Mucosa of gallbladder (tissue), 1 donor: ENCODE measurements around the gene JAK3. TPM values are rescaled to one million over a fixed set of nuclear protein-coding genes. Genes with fewer than 3 reads are reported as not detected.
"Not testable (repeated sequence)": the region's sequence is repeated elsewhere in the genome, so short reads cannot be mapped to it uniquely, and the experiment has no call there.

Experiments
- DNase-seq: peaks from one replicate; pipeline ENCODE4 v3.0.0-alpha.2; 2020; ENCODE audit warnings: low spot score
- total RNA-seq: library from RNA; stranded (reverse); gene quantifications from one replicate; pipeline ENCODE4 v1.2.1, GENCODE V29; 2021
- donor health status: DM: no; HTN: no; CAD: no.

The JAK3 gene
- total RNA-seq, 1 donor from 2014 or later: 13.4 TPM

DNA sequence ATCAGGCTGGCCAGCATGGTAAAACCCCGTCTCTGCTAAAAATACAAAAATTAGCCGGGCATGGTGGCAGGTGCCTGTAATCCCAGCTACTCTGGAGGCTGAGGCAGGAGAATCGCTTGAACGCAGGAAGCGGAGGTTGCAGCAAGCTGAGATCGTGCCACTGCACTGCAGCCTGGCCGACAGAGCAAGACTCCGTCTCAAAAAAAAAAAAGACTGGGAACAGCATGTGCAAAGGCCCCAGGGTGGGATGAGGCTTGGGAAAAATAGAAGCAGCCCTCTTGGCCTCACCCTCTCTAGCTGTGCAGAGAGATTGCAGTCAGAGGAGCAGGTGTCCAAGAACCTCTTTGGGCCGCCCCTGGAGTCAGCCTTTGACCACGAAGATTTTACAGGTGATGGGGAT lies 69.9 kb downstream of the JAK3 start:
- DNase-seq: not testable (repeated sequence)

DNA sequence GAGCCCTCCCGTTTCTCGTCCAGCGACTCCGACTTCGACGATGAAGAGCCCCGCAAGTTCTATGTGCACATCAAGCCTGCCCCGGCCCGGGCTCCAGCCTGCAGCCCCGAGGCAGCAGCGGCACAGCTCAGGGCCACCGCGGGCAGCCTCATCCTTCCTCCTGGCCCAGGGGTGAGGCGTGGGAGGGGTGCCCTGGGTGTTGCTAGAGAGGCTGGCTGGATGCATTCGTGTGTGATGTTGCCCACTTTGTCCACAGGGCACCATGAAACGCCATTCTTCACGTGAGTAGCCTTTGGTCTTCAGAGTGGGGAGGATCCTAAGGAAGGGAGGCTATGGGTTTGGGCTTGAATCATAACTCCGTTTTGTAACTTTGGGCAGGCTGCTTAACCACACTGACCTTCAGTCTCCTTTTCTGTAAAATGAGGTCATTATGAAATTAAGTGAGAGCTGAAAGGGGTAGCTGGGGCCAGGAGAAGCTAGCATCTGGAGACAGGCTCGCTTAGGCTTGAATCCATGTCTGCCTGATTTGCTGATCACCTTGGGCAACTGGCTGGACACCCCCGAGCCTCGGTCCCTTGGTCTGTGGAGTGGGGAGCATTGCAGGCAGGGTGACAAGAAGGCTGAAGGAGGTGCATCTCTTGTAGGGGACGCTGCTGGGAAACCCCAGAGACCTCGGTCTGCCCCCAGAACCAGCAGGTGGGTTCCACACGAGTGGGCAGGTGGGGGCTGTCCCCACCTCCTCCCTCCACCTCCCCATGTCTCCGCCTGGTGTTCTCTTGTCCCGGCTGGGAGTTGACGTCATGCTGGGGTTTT lies 71.6 kb downstream of the JAK3 start:
- DNase-seq: no peak

DNA sequence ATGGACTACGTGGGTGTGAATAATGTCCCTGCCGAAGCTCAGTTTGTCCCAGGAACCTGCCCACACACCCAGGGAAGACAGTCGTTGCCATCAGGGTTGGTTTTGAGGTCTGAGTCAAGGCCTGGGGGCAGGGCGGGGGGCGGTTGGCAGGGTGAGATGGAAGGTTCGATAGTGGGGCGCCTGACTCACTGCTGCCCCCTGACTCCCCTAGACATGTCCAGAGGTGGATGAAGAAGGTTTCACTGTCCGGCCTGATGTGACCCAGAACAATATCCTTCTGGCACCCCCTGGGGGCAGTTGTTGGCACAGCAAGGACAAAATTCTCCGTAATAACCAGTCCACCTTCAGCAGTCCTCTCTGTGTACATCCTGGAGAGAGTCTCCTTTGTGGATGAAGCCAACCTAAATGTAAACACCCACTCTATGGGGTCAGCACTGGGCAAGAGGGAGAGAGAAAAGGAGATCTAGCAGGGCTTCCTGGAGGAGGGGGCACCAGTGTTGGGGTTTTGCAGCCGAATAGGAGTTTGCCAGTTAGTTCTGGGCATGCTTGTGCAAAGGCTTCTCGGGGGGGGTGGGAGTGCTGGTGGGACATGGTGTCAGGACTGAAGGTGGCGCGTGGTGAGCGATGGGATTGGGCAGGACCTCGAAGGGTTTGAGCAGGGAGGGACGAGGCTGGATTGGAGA lies 72.4 kb downstream of the JAK3 start:
- DNase-seq: no peak

Other genes with a start within 250 kb of the JAK3 start
- gene UNC13A, start 159.6 kb downstream of the JAK3 start, total RNA-seq: 0.78 TPM
- 92.3 TPM for gene MAP1S, start 128.5 kb downstream of the JAK3 start, total RNA-seq
- 19.8 TPM for gene FCHO1, start 96.5 kb downstream of the JAK3 start, total RNA-seq
- 243 TPM for gene B3GNT3, start 52.8 kb downstream of the JAK3 start, total RNA-seq
- gene INSL3, start 26.5 kb downstream of the JAK3 start, total RNA-seq: not detected
- 1,253 TPM for gene RPL18A, start 11.9 kb upstream of the JAK3 start, total RNA-seq
- not detected for gene SLC5A5, start 24.0 kb upstream of the JAK3 start, total RNA-seq
- 68.3 TPM for gene CCDC124, start 85.0 kb upstream of the JAK3 start, total RNA-seq
- 1.6 TPM for gene KCNN1, start 119.1 kb upstream of the JAK3 start, total RNA-seq
- gene ARRDC2, start 160.2 kb upstream of the JAK3 start, total RNA-seq: 53.9 TPM
- gene IL12RB1, start 239.0 kb upstream of the JAK3 start, total RNA-seq: 3.1 TPM
- 24.5 TPM for gene MAST3, start 249.8 kb upstream of the JAK3 start, total RNA-seq